HFFc6 (cell line): ENCODE data around the gene PPM1B. TPM values are rescaled to one million over a fixed set of nuclear protein-coding genes. Genes with fewer than 3 reads are reported as not detected.

Source experiments
- DNase-seq: peaks from one replicate; pipeline ENCODE4 v3.0.0-alpha.2; 2018
- H3K27ac Mint-ChIP-seq: 2 replicates; pipeline ENCODE4 v1.8.0; 2020; ENCODE audit warnings: mild to moderate bottlenecking, mixed read lengths
- H3K27me3 Mint-ChIP-seq: 2 replicates; pipeline ENCODE4 v1.8.0; 2021; ENCODE audit warnings: mild to moderate bottlenecking, moderate library complexity, mixed read lengths; ENCODE audit not compliant: insufficient read depth
- H3K36me3 Mint-ChIP-seq: 2 replicates; pipeline ENCODE4 v1.8.0; 2021; ENCODE audit warnings: low read depth, mixed read lengths
- H3K4me1 Mint-ChIP-seq: 2 replicates; pipeline ENCODE4 v1.8.0; 2020; ENCODE audit warnings: low read depth, mixed read lengths
- H3K4me3 Mint-ChIP-seq: 2 replicates; pipeline ENCODE4 v1.8.0; 2020; ENCODE audit warnings: mild to moderate bottlenecking, moderate library complexity, mixed read lengths
- H3K9me3 Mint-ChIP-seq: 2 replicates; pipeline ENCODE4 v1.8.0; 2020; ENCODE audit warnings: mild to moderate bottlenecking, mixed read lengths
- CTCF ChIP-seq: fragments of 200-600 bp; sonication (generic); IDR thresholded peaks from 2 replicates; pipeline ENCODE4 v1.5.0; 2021; ENCODE audit warnings: antibody characterized with exemption, mild to moderate bottlenecking
- total RNA-seq, 6 experiments: library from RNA; stranded (reverse); fragmentation: NEBNext Ultra II Directional; extraction: Animal tissue kit (Norgen Biotek cat#: 25700); gene quantifications; 2 replicates in 1 of 6; 3 replicates in 5 of 6; pipeline ENCODE4 v1.2.3, GENCODE V29; 2021

Gene PPM1B
- total RNA-seq, 6 experiments from 2014 or later, result 22.8 to 31.6 (median 27.1) TPM

DNA sequence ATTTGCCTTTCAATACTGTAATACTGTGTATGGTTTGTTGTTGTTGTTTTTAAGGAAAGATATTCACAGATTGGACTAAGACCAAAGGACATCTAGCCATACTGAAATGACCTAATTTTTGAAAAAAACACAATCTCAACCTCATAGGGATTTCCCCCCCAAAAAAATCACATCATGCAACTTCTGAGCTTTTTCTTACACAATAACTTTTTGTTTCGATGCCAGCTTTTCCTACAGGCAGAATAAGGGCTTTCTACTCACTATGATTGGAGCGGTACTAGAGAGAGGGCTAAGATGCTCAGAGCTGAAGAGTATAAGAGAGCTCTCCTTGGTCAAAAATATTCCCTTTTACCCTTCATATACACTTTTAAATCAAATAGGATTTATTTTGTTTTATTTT lies 74.2 kb downstream of the PPM1B start:
- Mint-ChIP-seq H3K27me3 (peaks cover 4% of the 10 kb centered on the region), H3K9me3 (no peaks in the 10 kb centered on the region), H3K27ac (no peak overlapping the region), H3K36me3 (no peaks in the 10 kb centered on the region), H3K4me1 (peaks cover 29% of the 10 kb centered on the region), H3K4me3 (no peak overlapping the region)
- TF ChIP-seq CTCF, result no peak
- DNase-seq, result no peak

GRCh38 chr2:44244135-44244871 lies 75.6 kb downstream of the PPM1B start:
- no peak overlapping the region for H3K27ac Mint-ChIP-seq
- peak; percentile 88 for TF ChIP-seq CTCF
- peak overlapping the region; percentile 83 for H3K4me3 Mint-ChIP-seq
- peaks cover 29% of the 10 kb centered on the region for H3K4me1 Mint-ChIP-seq
- H3K27me3 Mint-ChIP-seq, result peaks cover 4% of the 10 kb centered on the region
- H3K9me3 Mint-ChIP-seq, result no peaks in the 10 kb centered on the region
- DNase-seq, result peak; percentile 52
- no peaks in the 10 kb centered on the region for H3K36me3 Mint-ChIP-seq

GRCh38 chr2:44245083-44245861 lies 76.6 kb downstream of the PPM1B start:
- DNase-seq, result peak; percentile 44
- no peak for TF ChIP-seq CTCF
- Mint-ChIP-seq H3K4me1 (peaks cover 29% of the 10 kb centered on the region), H3K4me3 (peak overlapping the region; percentile 44; the same call in 1 of the 2 replicates), H3K27me3 (peaks cover 5% of the 10 kb centered on the region), H3K36me3 (no peaks in the 10 kb centered on the region), H3K27ac (no peak overlapping the region), H3K9me3 (no peaks in the 10 kb centered on the region)

- peak; percentile 23 for DNase-seq
- H3K9me3 Mint-ChIP-seq, result no peaks in the 10 kb centered on the region
Observed at GRCh38 chr2:44246436-44246835, 77.8 kb downstream of the PPM1B start.

GRCh38 chr2:44246840-44247369 lies 78.2 kb downstream of the PPM1B start:
- H3K9me3 Mint-ChIP-seq, result no peaks in the 10 kb centered on the region
- peaks cover 29% of the 10 kb centered on the region for H3K4me1 Mint-ChIP-seq
- H3K4me3 Mint-ChIP-seq, result no peak overlapping the region
- no peak for TF ChIP-seq CTCF
- DNase-seq, result no peak
- no peaks in the 10 kb centered on the region for H3K36me3 Mint-ChIP-seq
- no peak overlapping the region for H3K27ac Mint-ChIP-seq
- H3K27me3 Mint-ChIP-seq, result peaks cover 6% of the 10 kb centered on the region

More at GRCh38 chr2:44246436-44246835, 77.8 kb downstream of the PPM1B start:
- no peaks in the 10 kb centered on the region for H3K36me3 Mint-ChIP-seq
- H3K4me1 Mint-ChIP-seq, result peaks cover 29% of the 10 kb centered on the region
- no peak overlapping the region for H3K4me3 Mint-ChIP-seq
- no peak for TF ChIP-seq CTCF
- H3K27me3 Mint-ChIP-seq, result peaks cover 6% of the 10 kb centered on the region
- H3K27ac Mint-ChIP-seq, result no peak overlapping the region
